GM13977 (cell line): ENCODE results near the gene OAF.
"Not testable (repeated sequence)": the region's sequence is repeated elsewhere in the genome, so short reads cannot be mapped to it uniquely, and the experiment has no call there.

Experiments
- DNase-seq: peaks from one replicate; pipeline ENCODE4 v3.0.0; 2012; ENCODE audit warnings: low spot score
- in situ Hi-C: fragments of 300-500 bp; cut with MboI; formaldehyde crosslinking; loops from one replicate; pipeline ENCODE4 v1.12.0; 2022; ENCODE audit warnings: low sequenced_read_pairs, low pct_unique_long_range_greater_than_20kb, mixed read lengths, inconsistent platforms; ENCODE audit not compliant: unreplicated experiment
- TF ChIP-seq, protein P1 (sequence below): IDR thresholded peaks from 2 replicates; pipeline ENCODE4 v1.5.1; 2012; ENCODE audit warnings: mild to moderate bottlenecking, control low read depth; ENCODE audit not compliant: insufficient read depth; ENCODE audit errors: extremely low read depth, missing control alignments

Gene OAF

DNA sequence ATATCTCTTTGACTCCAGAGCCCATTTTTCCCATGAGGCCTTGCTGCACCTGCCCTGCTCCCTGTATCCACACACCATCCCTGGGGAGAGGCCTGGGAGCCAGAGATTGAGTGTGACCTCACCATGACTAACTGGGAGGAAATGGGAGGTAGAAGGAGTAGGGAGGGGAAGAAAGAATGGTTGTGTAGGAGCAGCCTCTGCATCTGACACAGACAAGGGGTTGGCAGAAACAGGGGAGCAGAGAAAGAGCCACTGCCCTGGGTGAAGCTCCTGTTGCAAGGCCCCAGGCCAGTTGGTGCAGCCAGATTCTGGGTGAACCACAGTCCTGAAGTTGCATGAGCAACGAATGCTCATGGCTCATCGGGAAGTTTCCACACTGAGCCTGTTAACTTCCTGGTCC is 61.5 kb downstream of the OAF start:
- in situ Hi-C loops: no loop called here
- TF ChIP-seq, protein P1, sequence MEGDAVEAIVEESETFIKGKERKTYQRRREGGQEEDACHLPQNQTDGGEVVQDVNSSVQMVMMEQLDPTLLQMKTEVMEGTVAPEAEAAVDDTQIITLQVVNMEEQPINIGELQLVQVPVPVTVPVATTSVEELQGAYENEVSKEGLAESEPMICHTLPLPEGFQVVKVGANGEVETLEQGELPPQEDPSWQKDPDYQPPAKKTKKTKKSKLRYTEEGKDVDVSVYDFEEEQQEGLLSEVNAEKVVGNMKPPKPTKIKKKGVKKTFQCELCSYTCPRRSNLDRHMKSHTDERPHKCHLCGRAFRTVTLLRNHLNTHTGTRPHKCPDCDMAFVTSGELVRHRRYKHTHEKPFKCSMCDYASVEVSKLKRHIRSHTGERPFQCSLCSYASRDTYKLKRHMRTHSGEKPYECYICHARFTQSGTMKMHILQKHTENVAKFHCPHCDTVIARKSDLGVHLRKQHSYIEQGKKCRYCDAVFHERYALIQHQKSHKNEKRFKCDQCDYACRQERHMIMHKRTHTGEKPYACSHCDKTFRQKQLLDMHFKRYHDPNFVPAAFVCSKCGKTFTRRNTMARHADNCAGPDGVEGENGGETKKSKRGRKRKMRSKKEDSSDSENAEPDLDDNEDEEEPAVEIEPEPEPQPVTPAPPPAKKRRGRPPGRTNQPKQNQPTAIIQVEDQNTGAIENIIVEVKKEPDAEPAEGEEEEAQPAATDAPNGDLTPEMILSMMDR: no peak
- no peak for DNase-seq

DNA sequence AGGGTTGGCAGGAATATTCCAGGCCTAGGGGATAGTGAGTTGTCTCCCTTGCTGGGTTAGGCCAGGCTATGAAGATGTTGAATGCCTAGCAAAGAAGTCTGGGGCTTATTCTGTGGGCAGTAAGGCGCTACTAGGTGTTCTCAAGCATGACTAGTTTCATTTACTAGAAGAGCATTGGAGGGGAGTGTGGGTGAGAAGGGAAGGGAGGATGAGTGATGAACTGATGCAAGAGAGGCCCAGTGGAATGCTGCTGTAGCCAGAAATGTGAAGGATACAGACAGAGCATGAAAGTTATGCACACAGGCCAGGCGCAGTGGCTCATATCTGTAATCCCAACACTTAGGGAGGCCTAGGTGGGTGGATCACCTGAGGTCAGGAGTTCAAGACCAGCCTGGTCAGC is 62.6 kb downstream of the OAF start:
- in situ Hi-C loops: no loop called here
- TF ChIP-seq, protein P1: no peak
- no peak for DNase-seq

DNA sequence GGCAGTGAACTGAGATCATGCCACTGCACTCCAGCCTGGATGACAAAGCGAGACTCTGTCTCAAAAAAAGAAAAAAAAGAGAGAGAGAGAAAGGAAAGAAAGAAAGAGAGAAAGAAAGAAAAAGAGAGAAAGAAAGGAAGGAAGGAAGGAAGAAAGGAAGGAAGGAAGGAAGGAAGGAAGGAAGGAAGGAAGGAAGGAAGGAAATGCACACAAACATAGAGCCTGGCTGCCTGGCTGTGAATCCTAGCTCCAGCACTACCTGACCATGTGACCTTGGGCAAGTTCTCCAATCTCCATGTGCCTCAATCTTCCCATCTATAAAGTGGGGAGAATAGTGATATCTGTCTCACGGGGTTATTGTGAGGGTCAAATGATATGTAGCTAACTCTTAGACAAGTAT is 63.1 kb downstream of the OAF start:
- in situ Hi-C loops: not testable (repeated sequence)

DNA sequence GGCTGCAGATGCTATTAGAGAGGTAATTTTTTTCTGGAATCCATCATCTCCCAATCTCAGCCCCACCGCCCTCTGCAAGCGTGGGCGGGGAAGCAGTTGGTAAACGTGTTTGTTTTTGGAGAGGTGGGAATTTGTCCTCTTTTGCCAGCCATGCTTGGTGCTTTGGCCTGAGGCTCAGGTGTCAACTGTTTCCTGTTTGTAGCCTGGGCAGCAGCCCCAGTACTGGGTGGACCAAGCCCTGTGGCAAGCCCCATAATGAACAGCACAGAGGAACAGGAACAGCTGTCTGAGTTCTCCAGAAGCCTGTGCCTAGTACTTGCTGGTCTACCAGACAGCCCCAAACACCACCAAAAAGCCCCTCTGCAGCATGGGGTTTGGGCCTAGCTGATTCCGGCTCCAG is 68.7 kb downstream of the OAF start:
- in situ Hi-C loops: no loop called here
- no peak for DNase-seq
- TF ChIP-seq, protein P1: no peak

More for the DNA sequence above, 63.1 kb downstream of the OAF start:
- DNase-seq: not testable (repeated sequence)
